Cardiac fibroblast (primary cell): ENCODE data around the gene TRH.

Experiments used
- DNase-seq, 2 donors: peaks; one replicate each; pipeline versions ENCODE4 v3.0.0 to v3.0.0-alpha.2; 2010; ENCODE audit warnings: low read depth in 2 of 2
- H3K4me3 ChIP-seq, 2 donors: replicated peaks in 1 of 2; 1 replicate in 1 of 2; 2 replicates in 1 of 2; pipeline ENCODE4 v1.5.1; 2011; ENCODE audit warnings: low read depth in 2 of 2, low read length in 2 of 2, mild to moderate bottlenecking in 2 of 2, moderate library complexity in 1 of 2
- CTCF ChIP-seq: IDR thresholded peaks from one replicate; pipeline ENCODE4 v1.5.1; 2011; ENCODE audit warnings: low read depth, mild to moderate bottlenecking, low read length, inconsistent platforms

The TRH gene

GRCh38 chr3:129938140-129938930 lies 36.2 kb upstream of the TRH start:
- DNase-seq: no peak
- no peak overlapping the region for H3K4me3 ChIP-seq
- peak; percentile 13 for TF ChIP-seq CTCF

- TF ChIP-seq CTCF: no peak
Observed at GRCh38 chr3:129940086-129940485, 34.4 kb upstream of the TRH start.

GRCh38 chr3:129942296-129942695 lies 32.2 kb upstream of the TRH start:
- peak; percentile 76 for TF ChIP-seq CTCF
- no peak overlapping the region for H3K4me3 ChIP-seq
- DNase-seq: peak; percentile 69 to 72

More at GRCh38 chr3:129940086-129940485, 34.4 kb upstream of the TRH start:
- peak in 1 of 2 donors; percentile 22 for DNase-seq
- no peak overlapping the region for H3K4me3 ChIP-seq

GRCh38 chr3:129943020-129943419 lies 31.5 kb upstream of the TRH start:
- no peak for TF ChIP-seq CTCF
- no peak overlapping the region for H3K4me3 ChIP-seq
- DNase-seq: no peak

- TF ChIP-seq CTCF: no peak
Observed at GRCh38 chr3:129944709-129945108, 29.8 kb upstream of the TRH start.

GRCh38 chr3:129947538-129948240 lies 26.8 kb upstream of the TRH start:
- no peak for TF ChIP-seq CTCF
- DNase-seq: no peak
- H3K4me3 ChIP-seq: no peak overlapping the region

More at GRCh38 chr3:129944709-129945108, 29.8 kb upstream of the TRH start:
- no peak overlapping the region for H3K4me3 ChIP-seq
- DNase-seq: no peak
